ENCODE results near the gene LRP5.
"Not testable (repeated sequence)": the region's sequence is repeated elsewhere in the genome, so short reads cannot be mapped to it uniquely, and the experiment has no call there.

Gene LRP5

DNA sequence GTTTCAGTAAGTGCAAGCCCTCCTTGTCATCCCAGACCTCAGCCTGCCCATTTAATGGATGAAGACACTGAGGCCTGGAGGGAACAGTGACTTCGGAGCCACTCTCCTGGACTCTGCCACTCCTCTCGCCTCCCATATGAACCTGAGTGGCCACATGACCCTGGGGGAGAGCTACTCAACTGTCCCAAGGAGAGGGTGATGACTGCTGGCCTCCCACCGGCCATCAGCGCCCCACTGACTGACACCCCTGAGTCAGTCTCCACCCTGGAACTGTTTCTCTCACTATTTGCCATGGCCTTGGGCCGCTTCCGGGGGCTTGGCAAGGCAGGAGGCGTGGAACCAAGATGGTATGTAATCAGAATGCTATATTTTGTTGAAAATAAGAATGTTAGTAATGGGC is 17.1 kb downstream of the LRP5 start:
- DNase-seq (ENCODE audit: low spot score), result no peak

DNA sequence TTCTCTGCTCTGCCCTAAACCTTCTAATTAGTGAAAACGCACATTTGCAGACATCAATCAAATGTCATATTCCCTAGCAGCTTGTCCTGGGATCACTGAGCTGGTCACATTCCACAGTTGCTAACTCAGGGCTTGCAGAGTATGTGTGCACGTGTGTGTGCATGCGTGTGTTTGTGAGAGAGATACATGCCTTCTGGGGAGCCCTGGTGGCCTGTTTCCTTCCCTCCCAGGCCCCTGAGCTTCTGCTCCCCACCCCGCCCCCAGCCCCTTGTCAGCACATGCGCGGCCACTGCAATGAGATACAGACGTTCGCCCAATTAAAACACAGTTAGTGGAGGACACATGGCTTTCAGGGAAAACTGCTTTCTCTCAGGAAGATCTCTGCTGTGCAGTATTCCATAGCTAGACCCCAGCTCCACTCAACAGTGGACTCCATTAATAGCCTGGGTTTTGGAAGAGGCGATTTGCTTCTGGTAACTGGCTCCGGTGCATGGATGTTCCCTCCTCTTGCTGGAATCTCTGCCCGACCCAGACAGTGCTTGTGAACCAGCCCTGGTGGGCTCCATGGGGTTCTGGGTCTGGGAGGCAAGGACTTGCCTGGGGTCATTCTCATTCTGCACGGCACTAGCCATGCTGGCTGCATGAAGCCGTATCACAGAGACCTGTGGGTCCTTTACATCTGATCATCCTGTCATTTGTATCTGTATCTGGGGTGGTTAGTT is 17.7 kb downstream of the LRP5 start:
- no peak for DNase-seq (ENCODE audit: low spot score)

DNA sequence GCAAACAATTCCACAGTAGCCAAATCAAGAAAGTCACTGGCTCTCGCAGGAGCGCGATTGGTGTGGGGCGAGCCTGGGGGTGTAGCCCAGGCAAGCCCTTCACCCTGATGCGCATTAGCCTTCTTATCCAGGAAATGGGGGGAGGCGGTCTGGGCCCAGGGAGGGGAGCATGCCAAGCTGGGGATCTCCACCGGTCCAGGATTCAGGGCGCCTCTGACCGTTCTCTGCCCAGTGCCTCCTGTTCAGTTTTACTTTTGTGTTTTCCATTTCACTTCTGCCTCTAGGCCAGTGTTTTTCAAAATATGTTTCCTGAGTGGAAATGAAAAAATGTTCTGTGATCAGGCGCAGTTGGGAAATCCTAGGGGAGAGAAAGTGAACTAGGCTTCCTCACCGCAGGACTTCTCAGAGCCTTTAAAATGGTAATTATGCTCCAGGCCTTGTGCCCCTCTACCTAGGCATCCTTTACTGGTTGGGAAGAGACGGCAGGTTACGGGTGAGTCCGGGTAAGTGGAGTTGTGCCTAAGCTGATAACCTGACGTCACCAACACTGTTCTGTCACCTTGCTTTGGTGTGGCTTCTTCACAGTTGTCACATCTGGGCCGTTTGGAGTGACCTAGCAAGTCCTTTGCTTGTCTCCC is 18.4 kb downstream of the LRP5 start:
- DNase-seq (ENCODE audit: low spot score), result no peak

DNA sequence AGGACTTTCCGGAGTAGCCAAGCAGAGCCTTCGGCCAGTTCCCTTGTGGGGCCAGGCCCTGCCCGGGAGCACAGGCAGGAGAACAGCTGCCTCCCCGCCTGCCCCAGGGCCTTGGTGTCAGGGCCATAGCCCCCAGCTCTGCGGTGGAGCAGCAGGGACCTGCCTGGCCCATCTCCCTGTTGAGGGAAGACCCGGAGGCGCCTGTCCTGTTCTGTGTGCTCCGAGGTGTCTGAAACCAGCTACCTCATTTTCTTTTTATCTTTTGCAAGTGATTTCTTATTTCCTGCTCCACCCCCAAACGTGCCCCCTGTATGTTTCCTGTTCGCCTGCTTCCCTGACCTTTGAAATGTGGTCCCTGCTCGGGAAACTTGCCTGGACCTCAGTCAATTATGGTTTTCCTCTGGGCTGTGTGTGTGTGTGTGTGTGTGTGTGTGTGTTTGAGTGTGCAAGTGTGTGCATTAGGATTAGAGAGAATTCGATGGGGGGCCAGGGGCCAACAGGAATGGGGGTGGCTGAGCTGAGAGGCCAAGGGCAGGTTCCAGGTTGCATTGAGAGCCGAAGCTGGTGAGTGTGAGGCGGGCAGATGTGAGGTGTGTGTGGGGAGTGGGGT is 19.1 kb downstream of the LRP5 start:
- no peak for DNase-seq (ENCODE audit: low spot score)

DNA sequence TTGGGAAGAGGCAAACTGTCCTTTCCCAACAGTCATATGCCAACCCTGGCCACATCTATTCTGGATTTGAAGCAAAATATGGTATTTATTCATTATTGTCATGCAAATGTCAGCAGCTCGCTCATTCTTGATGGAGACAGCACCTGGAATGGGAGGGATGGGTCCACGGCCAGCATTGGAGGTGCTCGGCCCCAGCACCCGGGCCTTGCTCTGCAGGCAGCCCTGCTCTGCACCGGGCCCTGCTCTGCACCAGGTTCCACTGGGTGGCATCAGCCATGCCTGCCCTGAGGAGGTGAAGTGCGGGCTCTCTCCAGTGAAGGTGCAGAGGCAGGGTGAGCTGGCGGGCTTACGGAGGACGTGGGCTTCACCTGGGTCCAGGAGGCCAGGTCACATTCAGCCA is 19.8 kb downstream of the LRP5 start:
- no peak for DNase-seq (ENCODE audit: low spot score)

DNA sequence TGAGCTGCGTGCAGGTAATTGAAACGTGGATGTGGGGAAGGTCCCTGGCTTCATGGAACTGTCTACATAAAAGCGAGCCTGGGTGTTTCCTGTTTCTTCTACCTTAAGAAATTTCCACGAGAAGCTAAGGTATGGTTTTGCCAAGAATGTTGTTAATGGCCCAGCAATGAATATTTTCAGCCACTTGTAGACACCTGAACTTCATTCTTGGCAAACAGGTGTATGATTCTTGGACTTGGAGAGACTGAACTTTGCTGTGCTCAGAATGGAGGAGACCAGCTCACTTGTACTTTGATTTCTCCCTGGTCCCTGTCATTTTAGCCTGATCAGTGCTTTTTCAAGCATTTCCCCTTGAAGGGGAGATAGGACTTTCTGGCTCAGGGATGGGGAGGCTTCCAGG is 20.8 kb downstream of the LRP5 start:
- DNase-seq (ENCODE audit: low spot score), result no peak

DNA sequence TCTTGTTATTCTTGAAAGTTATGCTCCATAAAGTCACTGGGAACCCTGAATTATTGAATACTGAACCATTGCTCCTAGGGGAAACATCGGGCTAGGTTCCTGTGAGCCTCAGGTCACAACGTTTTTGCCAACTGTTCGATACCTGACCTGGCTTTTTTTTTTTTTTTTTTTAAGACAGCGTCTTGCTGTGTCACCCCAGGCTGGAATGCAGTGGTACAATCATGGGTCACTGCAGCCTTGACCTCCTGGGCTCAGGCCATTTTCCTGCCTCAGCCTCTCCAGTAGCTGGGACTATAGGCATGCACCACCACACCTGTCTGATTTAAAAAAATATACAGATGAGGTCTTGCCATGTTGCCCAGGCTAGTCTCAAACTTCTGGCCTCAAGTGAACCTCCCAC is 22.5 kb downstream of the LRP5 start:
- no peak for DNase-seq (ENCODE audit: low spot score)

DNA sequence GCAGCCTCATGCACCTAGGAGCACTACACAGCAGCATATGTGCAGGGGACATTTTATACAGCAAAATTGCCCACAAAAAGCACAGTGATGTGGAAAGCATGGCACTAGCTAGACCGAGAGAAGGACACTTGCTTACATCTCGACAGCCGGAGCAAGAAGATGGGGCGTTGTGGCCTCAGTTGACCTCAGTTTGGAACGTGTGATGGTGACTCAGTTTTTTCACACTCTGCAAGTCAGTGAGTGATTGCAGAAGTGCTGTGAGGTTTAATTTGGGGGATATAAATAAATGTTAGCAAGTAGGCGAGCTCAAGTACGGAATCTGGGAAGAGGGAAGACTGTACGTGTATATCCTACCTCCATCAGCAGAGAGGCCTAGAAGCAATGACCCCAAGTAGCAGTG is 23.3 kb downstream of the LRP5 start:
- no peak for DNase-seq (ENCODE audit: low spot score)

DNA sequence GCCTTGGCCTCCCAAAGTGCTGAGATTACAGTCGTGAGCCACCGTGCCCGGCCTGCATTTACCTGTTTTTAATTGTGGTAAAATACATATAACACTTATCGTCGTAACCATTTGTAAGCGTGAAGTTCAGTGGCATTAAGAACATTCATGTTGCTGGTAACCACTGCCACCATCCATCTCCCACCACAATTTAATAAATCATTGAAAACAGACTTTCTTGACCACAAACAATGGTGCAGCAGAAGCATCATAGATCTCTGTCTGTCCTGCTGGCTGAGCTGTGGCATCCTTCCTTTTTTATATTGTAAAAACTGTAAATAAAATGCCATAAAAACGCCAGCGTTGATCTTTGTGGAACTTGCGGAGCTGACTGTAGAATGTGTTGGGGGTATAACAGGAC is 24.3 kb downstream of the LRP5 start:
- no peak for DNase-seq (ENCODE audit: low spot score)

DNA sequence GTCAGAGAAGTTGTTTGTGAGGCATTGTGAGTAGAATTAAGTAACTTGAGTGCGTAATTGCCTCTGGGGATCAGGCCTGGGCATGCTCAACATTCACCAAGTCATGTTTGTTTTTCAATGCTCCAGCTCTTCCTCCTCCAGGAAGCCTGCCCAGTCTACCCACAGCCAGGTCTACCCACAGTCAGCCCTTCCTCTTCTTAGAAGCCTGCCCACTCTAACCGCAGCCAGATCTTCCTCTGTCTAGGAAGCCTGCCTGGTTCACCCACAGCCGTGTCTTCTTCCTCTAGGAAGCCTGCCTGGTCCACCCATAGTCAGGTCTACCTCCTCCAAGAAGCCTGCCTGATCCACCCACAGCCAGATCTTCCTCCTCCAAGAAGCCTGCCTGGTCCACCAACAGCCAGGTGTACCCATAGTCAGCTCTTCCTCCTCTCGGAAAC is 25.0 kb downstream of the LRP5 start:
- no peak for DNase-seq (ENCODE audit: low spot score)

DNA sequence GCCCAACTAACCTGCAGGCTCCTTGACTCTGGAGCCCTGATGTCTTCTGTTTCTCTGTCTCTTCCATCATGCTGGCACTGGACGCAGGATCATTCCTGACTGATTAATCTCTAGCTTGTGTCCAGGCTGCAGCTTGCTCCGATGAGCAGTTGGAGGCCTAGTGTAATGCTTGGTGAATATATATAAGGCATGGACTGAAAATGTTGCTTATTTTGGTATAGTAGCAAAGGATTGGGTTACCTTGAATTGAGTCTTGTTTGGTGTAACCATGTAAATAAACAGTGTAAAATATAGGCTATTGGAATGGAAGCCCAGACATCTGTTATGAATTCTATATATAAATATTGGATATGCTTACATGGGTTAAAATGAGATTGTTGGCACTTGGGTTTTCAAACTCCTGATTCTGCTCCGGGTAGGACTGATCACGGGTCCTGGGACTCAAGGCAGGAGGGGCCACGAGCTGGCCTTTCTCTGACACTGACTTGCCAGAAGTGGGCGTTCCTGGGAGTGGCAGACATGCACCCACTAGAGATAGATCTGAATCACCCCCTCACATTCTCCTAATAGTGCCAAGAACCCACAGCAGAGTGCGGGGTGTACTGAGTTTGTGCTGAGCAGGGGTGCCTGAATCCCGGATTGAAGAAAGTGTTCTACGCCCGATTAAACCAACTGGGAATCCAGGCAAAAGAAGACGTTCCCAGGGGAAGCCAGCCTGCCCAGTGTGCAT is 25.8 kb downstream of the LRP5 start:
- DNase-seq (ENCODE audit: low spot score), result no peak

DNA sequence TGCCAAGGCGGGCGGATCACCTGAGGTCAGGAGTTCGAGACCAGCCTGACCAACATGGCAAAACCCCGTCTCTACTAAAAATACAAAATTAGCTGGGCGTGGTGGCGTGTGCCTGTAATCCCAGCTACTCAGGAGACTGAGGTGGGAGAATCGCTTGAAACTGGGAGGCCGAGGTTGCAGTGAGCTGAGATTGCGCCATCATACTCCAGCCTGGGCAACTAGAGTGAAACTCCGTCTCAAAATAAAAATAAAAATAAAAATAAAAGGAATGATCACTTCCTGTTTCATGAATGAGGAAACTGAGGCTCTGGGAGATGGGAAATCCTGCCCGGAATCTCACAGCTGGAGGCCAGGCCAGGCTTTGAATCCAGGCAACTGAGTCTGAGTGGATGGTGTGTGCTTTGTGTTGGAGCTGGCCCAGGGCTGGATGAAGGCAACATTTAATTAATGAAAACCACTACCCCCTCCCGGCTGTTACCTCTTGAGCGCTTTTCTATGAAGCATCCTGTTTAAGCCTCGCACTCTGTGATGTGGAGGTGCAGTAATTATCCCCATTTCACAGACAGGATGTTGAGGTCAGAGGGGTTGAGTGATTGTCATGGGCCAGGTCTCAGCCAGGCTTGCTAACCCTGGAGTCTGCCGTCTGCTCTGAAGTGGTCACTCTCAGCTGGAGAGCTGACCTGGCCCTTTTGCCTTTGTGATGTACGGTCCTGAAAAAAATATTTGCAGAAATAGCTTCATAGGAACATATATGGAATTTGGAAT is 27.8 kb downstream of the LRP5 start:
- no peak for DNase-seq (ENCODE audit: low spot score)

DNA sequence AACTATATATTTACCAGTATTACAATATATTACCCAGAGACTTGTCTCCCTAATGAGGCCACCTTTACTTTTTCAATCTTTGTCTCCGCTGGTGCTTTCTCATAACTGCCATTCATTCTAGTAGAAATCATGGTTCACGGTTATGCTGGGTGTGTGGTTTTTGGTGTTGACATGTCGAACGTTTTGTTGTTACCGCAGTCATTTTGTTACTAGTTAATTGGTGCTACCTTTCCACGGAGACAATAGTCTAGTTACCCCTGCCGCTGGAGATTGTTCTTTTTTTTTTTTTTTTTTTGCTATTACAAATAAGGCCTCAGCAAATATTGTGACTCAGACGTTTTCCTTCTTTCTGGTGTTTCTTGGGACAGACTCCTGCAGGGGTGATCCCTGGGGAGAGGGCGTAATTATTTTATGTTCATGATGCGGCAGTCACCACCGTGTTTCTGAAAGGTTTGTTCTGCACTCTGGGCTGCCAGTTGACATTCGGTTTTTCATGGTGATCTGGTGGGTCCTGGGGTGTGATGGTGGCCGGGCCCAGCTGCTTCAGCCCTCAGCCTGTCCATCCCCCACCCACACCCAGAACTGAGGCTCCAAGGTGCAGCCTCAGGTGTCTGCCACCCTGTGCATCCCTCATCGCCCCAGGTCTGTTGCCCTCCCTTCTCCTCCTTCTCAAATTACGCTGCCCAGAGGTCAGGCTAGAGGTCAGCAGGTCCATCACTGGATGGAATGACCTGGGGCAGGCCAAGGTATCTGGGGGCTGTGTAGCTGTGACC is 28.6 kb downstream of the LRP5 start:
- no peak for DNase-seq (ENCODE audit: low spot score)

DNA sequence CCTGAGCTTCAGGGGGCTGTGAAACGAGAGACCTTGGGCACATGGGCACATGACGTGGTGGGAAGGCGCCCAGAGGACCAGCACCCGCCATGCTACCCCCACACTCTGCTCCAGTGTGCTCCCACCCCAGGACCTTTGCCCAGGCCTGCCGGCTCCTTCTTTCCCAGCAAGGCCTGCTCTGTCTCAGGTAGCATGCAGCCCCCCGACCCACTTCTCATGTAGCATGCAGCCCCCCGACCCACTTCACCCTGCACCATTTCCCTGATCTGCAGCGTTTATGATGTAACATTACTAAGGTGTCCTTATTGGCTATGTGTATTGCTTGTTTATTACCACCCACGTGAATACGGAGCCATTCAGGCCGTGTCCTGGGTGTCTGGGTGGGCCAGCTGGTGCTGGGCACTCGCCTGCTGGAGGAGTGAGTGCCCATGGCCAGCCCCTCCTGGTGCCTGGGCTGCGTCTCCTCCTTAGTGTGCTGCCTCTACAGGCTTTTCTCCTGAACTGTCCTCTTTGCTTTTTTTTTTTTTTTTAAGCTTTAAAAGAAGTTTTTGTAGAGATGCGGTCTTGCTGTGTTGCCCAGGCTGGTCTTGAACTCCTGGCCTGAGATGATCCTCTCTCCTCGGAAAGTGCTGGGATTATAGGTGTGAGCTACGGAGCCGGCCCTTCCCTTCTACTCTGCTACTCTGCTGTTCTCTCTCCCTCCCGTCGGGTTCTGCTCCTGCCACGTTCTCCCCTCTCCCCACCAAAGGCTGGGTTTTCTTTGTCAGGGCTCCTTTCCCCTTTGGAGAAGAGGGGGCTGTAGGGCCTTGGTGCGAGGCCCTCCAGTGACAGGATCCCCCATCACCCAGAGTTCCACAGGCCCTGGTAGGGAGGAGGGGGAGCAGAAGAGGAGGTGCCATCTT is 29.4 kb downstream of the LRP5 start:
- no peak for DNase-seq (ENCODE audit: low spot score)

DNA sequence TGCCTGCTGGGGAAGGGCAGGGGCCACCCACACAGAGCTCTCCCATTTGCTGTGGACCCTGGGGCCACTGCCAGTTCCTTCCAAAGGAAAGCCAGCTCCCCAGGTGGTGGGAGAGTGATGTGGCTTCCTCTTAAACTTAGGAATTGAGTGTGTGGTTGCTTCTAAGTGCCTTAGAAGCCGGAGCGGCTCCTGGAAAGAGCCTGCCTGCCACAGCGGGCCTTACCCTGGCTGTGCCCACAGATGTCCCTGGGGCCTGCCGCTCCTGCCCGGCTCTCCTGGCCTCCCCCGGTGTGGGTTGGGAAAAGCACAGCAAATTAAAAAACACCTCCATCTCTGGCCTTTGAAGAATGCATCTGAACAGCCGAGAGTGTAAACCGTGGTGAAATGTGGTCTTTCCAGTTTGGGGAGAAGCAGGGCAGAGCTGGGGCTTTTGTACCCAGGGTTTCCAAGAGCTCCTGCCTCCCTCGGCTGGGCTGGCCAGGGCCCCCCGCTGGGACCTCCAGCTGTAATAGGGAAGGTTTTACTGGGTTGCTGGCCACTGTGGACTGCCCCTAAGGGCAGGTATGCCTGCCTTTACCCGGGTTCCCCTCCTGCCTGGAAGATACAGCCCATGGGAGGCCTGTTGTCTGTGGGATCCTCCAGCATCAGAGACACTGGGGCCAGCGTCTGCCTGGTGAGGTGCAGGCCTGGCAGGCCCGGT is 30.2 kb downstream of the LRP5 start:
- DNase-seq (ENCODE audit: low spot score), result no peak

DNA sequence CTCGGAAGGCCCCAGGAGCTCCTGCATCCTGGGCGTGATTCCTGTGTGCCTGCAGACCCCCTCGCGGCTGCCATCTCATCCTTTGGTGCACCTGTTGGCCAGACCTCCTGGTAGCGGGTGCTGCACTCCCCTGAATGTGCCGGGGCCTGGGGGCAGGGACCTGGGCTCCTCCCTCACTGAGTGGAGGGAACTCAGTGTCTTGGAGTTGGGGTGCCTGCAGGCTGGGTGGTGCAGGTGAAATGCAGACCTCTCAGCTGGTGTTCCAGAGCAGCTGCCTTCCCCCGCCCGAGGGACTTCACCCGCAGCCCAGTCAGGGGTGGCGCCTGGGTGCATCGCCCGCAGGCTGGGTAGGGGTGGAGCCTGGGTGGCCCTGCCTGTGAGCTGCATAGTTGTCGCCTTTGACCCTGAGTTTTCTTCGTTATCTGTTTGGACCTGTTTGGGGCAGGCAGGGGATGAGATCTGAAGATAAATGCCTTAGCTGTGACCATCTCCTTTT is 31.4 kb downstream of the LRP5 start:
- DNase-seq (ENCODE audit: low spot score), result no peak

DNA sequence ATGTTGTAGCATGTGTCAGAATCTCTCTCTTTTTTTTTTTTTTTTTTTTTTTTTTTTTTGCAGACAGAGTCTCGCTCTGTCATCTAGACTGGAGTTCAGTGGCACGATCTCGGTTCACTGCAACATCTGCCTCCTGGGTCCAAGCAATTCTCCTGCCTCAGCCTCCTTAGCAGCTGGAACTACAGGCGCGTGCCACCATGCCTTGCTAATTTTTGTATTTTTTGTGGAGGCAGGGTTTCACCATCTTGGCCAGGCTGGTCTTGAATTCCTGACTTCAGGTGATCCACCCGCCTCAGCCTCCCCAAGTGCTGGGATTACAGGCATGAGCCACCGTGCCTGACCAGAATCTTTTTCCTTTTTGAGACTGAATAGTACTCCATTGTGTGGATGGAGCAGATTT is 32.4 kb downstream of the LRP5 start:
- DNase-seq (ENCODE audit: low spot score), result not testable (repeated sequence)

DNA sequence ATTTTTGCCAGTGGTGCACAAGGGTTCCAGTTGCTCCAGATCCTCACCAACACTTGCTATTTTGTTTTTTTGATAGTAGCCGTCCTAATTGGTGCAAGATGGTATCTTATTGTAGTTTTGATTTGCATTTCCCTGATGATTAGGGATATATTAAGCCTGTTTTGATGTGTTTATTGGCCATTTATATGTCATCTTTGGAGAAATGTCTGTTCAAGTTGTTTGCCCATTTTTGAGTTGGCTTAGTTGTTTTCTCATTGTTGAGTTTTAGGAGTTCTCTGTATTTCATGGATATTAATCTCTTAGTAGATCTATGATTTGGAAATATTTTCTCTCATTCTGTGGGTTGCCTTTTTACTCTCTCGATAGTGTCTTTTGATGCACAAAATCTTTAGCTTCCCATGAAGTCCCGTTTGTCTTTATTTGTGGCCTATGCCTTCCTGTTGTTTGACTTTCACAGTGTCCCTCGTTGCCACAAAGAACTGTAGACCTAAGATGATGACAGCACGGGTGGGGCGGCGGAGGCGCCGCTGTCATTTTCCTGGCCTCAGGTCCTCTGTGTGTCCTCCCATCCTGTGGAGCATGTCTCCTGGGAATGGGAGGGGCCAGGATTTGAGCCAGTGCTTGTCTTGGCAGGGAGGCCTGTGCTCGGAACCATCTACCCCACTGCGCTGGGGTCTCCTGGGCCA is 33.5 kb downstream of the LRP5 start:
- DNase-seq (ENCODE audit: low spot score), result no peak

DNA sequence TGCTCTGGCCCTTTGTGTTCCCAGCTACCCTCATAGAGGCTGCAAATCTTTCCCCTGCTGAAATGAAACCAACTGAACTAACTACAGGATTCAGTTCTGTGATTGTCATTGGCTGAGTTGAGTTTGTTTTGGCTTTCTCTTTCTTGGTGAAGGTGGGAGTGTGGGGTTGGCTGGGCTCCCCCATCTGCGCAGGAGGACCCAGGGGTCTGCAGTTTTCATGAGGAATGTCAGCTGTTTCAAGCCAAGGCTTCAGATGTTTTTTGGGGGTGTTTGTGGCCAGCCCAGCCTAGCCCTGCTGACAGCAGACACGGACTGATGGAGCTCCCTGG is 34.0 kb downstream of the LRP5 start:
- no peak for DNase-seq (ENCODE audit: low spot score)
